ENCODE measurements around the gene PCDHGA7. TPM values are rescaled to one million over a fixed set of nuclear protein-coding genes. Genes with fewer than 3 reads are reported as not detected.

The PCDHGA7 gene
- total and polyA plus RNA-seq, 2 donors (not counting 1 experiment from before 2014, with no cell fraction given) = 0.49 to 1.8 TPM

DNA sequence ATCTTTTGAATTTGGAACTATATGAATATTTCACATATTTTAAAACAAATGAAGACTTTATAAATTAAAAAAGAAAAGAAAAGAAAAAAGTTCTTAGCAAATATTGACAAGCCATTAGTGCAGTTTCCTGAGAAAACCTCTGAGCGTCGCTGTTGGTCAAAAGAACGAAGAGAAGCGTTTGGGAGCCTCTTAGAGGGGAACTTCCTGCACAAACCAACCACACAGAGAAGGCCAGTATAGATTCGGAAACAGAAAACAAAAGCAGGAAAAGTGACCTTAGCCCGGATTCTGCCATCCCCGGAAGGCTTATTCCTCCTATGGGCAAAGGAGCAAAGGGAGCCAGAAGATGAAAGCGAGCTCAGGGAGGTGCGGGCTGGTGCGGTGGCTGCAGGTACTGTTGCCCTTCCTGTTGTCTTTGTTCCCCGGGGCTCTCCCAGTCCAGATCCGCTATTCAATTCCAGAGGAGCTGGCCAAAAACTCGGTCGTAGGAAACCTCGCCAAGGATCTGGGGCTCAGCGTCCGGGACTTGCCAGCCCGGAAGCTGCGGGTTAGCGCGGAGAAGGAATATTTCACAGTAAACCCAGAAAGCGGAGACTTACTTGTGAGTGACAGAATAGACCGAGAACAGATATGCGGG lies 22.6 kb upstream of the PCDHGA7 start, which contains the start of gene PCDHGB2:
TSS of gene PCDHGB2 (plus strand) at position 205 of the 637 bp plus-strand sequence. CDS start at position 347, 142 bp downstream.
- H3K4me1 ChIP-seq (ENCODE audit: control insufficient read depth in 2 of 2, insufficient read depth in 2 of 2, low read length in 2 of 2) = peaks cover 0 to 4% of the 10 kb centered on the region in 2 donors
- H3K27ac Mint-ChIP-seq = peak within 1 kb of the TSS; percentile 28
- no peak within 1 kb of the TSS for H3K27ac ChIP-seq (ENCODE audit: low read length in 2 of 2)
- H3K36me3 ChIP-seq (replicated peaks in 1 of 2; ENCODE audit: control extremely low read depth in 1 of 2, control insufficient read depth in 1 of 2, extremely low read depth in 1 of 2, insufficient read depth in 2 of 2, low read length in 1 of 2) = no peaks in the 10 kb centered on the region
- 21% methylated on average over 22 of the region's 24 CpGs for WGBS (ENCODE audit: insufficient coverage)
- ChIA-PET CTCF (interaction anchor here (1.0 to 2.1 kb wide), 2 partner anchors 40 to 202 kb away, joined by 3 to 6 read pairs; partner anchors contain the start of gene TAF7), POLR2A (no interaction called here)
- H3K27me3 ChIP-seq (replicated peaks in 1 of 4; ENCODE audit: control extremely low read depth in 1 of 4, control insufficient read depth in 3 of 4, insufficient read depth in 4 of 4, low read length in 3 of 4) = peaks cover 0 to 69% (median 43%) of the 10 kb centered on the region in 4 experiments
- DNase-seq (peak; percentile 47), ATAC-seq (ENCODE audit: low read depth) (peak; percentile 43)
- TF ChIP-seq EZH2 (IDR thresholded peaks at IDR 0.05; ENCODE audit: borderline replicate concordance, insufficient read depth, low read depth, low read length, poor library complexity, severe bottlenecking) = no peak
- TF ChIP-seq, protein P1, sequence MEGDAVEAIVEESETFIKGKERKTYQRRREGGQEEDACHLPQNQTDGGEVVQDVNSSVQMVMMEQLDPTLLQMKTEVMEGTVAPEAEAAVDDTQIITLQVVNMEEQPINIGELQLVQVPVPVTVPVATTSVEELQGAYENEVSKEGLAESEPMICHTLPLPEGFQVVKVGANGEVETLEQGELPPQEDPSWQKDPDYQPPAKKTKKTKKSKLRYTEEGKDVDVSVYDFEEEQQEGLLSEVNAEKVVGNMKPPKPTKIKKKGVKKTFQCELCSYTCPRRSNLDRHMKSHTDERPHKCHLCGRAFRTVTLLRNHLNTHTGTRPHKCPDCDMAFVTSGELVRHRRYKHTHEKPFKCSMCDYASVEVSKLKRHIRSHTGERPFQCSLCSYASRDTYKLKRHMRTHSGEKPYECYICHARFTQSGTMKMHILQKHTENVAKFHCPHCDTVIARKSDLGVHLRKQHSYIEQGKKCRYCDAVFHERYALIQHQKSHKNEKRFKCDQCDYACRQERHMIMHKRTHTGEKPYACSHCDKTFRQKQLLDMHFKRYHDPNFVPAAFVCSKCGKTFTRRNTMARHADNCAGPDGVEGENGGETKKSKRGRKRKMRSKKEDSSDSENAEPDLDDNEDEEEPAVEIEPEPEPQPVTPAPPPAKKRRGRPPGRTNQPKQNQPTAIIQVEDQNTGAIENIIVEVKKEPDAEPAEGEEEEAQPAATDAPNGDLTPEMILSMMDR (IDR thresholded peaks at IDR 0.05) = peak; percentile 43
- peak within 1 kb of the TSS in 4 of 5 experiments; percentile 36 to 46 (median 44) for H3K4me3 ChIP-seq (ENCODE audit: control extremely low read depth in 1 of 5, extremely low read depth in 1 of 5, insufficient read depth in 1 of 5, low read depth in 2 of 5, low read length in 4 of 5)
- peaks cover 9% of the 10 kb centered on the region for H3K4me1 Mint-ChIP-seq
- H4K20me1 ChIP-seq (ENCODE audit: control insufficient read depth, insufficient read depth, low read length, poor library complexity, severe bottlenecking) = no peaks in the 10 kb centered on the region
- peak within 1 kb of the TSS; percentile 30 for H2AFZ ChIP-seq (ENCODE audit: insufficient read depth, low read depth, low read length, poor library complexity, severe bottlenecking)
- peak within 1 kb of the TSS; percentile 81 for H3K4me3 Mint-ChIP-seq
- H3K9ac ChIP-seq (ENCODE audit: low read length) = peak within 1 kb of the TSS; percentile 49
- H3K4me2 ChIP-seq (replicated peaks; ENCODE audit: low read depth, low read length, poor library complexity, severe bottlenecking) = peak within 1 kb of the TSS; percentile 46
- H3K9me3 ChIP-seq (ENCODE audit: control extremely low read depth in 1 of 3, control insufficient read depth in 2 of 3, insufficient read depth in 1 of 3, low read length in 2 of 3) = peaks cover 6 to 57% (median 43%) of the 10 kb centered on the region in 3 donors
- peaks cover 7% of the 10 kb centered on the region for H3K9me3 Mint-ChIP-seq (ENCODE audit: insufficient read depth)
- intact Hi-C loops (cut with micrococcal nuclease) = no loop called here
- peaks cover 64% of the 10 kb centered on the region for H3K27me3 Mint-ChIP-seq
- no peaks in the 10 kb centered on the region for H3K79me2 ChIP-seq (ENCODE audit: control insufficient read depth, insufficient read depth, low read length)

DNA sequence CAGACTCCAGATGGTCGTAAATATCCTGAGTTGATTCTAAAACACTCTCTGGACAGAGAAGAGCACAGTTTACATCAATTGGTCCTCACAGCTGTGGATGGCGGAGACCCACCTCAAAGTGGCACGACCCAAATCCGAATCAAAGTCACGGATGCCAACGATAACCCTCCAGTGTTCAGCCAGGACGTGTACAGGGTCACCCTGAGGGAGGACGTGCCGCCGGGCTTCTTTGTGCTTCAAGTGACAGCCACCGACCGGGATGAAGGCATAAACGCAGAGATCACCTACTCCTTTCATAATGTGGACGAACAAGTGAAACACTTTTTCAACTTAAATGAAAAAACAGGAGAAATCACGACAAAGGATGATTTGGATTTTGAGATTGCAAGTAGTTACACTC lies 21.9 kb upstream of the PCDHGA7 start:
- intact Hi-C loops (cut with micrococcal nuclease) = no loop called here

More for the DNA sequence above, 21.9 kb upstream of the PCDHGA7 start:
- Histone ChIP-seq H2AFZ (ENCODE audit: insufficient read depth, low read depth, low read length, poor library complexity, severe bottlenecking) (no peak overlapping the region), H3K36me3 (replicated peaks in 1 of 2; ENCODE audit: control extremely low read depth in 1 of 2, control insufficient read depth in 1 of 2, extremely low read depth in 1 of 2, insufficient read depth in 2 of 2, low read length in 1 of 2) (no peaks in the 10 kb centered on the region), H3K4me1 (ENCODE audit: control insufficient read depth in 2 of 2, insufficient read depth in 2 of 2, low read length in 2 of 2) (peaks cover 0 to 4% of the 10 kb centered on the region in 2 donors), H3K9ac (ENCODE audit: low read length) (no peak overlapping the region), H3K27me3 (replicated peaks in 1 of 4; ENCODE audit: control extremely low read depth in 1 of 4, control insufficient read depth in 3 of 4, insufficient read depth in 4 of 4, low read length in 3 of 4) (peaks cover 0 to 71% (median 45%) of the 10 kb centered on the region in 4 experiments), H3K79me2 (ENCODE audit: control insufficient read depth, insufficient read depth, low read length) (no peaks in the 10 kb centered on the region), H3K4me2 (replicated peaks; ENCODE audit: low read depth, low read length, poor library complexity, severe bottlenecking) (peak overlapping the region; percentile 46), H3K9me3 (ENCODE audit: control extremely low read depth in 1 of 3, control insufficient read depth in 2 of 3, insufficient read depth in 1 of 3, low read length in 2 of 3) (peaks cover 8 to 57% (median 51%) of the 10 kb centered on the region in 3 donors), H3K4me3 (ENCODE audit: control extremely low read depth in 1 of 5, extremely low read depth in 1 of 5, insufficient read depth in 1 of 5, low read depth in 2 of 5, low read length in 4 of 5) (peak overlapping the region in 1 of 5 experiments; percentile 45), H3K27ac (ENCODE audit: low read length in 2 of 2) (no peak overlapping the region), H4K20me1 (ENCODE audit: control insufficient read depth, insufficient read depth, low read length, poor library complexity, severe bottlenecking) (no peaks in the 10 kb centered on the region)
- Mint-ChIP-seq H3K4me1 (peaks cover 9% of the 10 kb centered on the region), H3K9me3 (ENCODE audit: insufficient read depth) (peaks cover 7% of the 10 kb centered on the region), H3K27me3 (peaks cover 70% of the 10 kb centered on the region), H3K27ac (no peak overlapping the region), H3K4me3 (peak overlapping the region; percentile 26)
- 64% methylated on average over 13 of the region's 15 CpGs for WGBS (ENCODE audit: insufficient coverage)
- no peak for ATAC-seq (ENCODE audit: low read depth)
- POLR2A ChIA-PET = no interaction called here
- no peak for TF ChIP-seq EZH2 (IDR thresholded peaks at IDR 0.05; ENCODE audit: borderline replicate concordance, insufficient read depth, low read depth, low read length, poor library complexity, severe bottlenecking)
- TF ChIP-seq, protein P1 (IDR thresholded peaks at IDR 0.05) = no peak
- CTCF ChIA-PET = no interaction called here
- no peak for DNase-seq

Measured in B cell (primary cell).